Esophagus (tissue), 2 donors: ENCODE data around the gene FNDC11. TPM values are rescaled to one million over a fixed set of nuclear protein-coding genes. Genes with fewer than 3 reads are reported as not detected.
"Not testable (repeated sequence)": the region's sequence is repeated elsewhere in the genome, so short reads cannot be mapped to it uniquely, and the experiment has no call there.

Experiments used
- H3K27ac ChIP-seq, 2 donors: one replicate each; pipeline ENCODE4 v1.5.1; 2013; ENCODE audit warnings: low read depth in 2 of 2, mild to moderate bottlenecking in 2 of 2, inconsistent platforms in 1 of 2, low read length in 1 of 2, moderate library complexity in 1 of 2
- H3K27me3 ChIP-seq, 2 donors: one replicate each; pipeline ENCODE4 v1.6.1; 2013; ENCODE audit warnings: low read length in 2 of 2, control low read depth in 1 of 2, mild to moderate bottlenecking in 1 of 2; ENCODE audit not compliant: insufficient read depth in 2 of 2, control insufficient read depth in 1 of 2
- H3K36me3 ChIP-seq, 2 donors: one replicate each; pipeline ENCODE4 v1.6.1; 2013; ENCODE audit warnings: low read length in 1 of 2; ENCODE audit not compliant: control insufficient read depth in 2 of 2, insufficient read depth in 2 of 2
- H3K4me1 ChIP-seq, 2 donors: one replicate each; pipeline ENCODE4 v1.6.1; 2013; ENCODE audit warnings: low read length in 1 of 2; ENCODE audit not compliant: control insufficient read depth in 2 of 2, insufficient read depth in 2 of 2
- H3K4me3 ChIP-seq, 2 donors: one replicate each; pipeline ENCODE4 v1.5.1; 2013; ENCODE audit warnings: low read length in 2 of 2, mild to moderate bottlenecking in 2 of 2, low read depth in 1 of 2, moderate library complexity in 1 of 2
- H3K9me3 ChIP-seq, 2 donors: one replicate each; pipeline ENCODE4 v1.6.1; 2013; ENCODE audit warnings: mild to moderate bottlenecking in 2 of 2, low read depth in 1 of 2, low read length in 1 of 2, moderate library complexity in 1 of 2; ENCODE audit not compliant: control insufficient read depth in 2 of 2, insufficient read depth in 1 of 2
- WGBS, 2 donors: extraction: QIAGEN DNeasy Blood & Tissue Kit; methylation state at CpG; one replicate each; pipeline ENCODE4 v1.1.7; 2013; 5-methylcytosine and 5-hydroxymethylcytosine counted together
- polyA plus RNA-seq, 2 donors: library from polyadenylated mRNA; stranded (reverse); fragments of 200-250 nt; gene quantifications; one replicate each; pipeline ENCODE4 v1.2.3, GENCODE V29; 2013
- donor health status: healthy with polysubstance abuse.
- donor health status: Bipolar disorder and iron deficiency.

FNDC11 gene
- polyA plus RNA-seq, 2 donors, result 0.07 to 0.26 TPM

DNA sequence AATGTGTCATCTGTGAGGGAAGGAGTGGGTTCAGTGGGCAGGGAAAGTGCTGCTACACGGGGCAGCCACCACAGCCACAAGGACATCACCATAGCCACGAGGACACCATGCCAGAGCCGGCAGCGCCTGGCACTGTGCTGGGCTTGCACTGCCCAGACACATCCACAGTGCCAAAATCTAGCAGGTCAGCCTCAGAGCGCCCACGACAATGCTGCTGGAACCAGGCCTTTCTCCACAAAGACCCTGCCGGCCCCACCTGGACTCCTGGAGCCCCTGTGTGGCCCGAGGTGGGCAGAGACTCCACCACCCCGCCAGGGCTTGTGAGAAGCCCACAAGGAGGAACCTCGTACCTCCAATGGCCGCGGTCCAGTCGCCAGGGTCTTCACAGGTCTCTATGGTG is 38.7 kb downstream of the FNDC11 start:
- H3K4me1 ChIP-seq, result peaks cover 3% of the 10 kb centered on the region in 2 donors
- no peaks in the 10 kb centered on the region for H3K27me3 ChIP-seq
- WGBS, 2 donors, result 91 to 94% methylated on average over 13 of the region's 13 CpGs
- H3K4me3 ChIP-seq, result no peak overlapping the region
- no peaks in the 10 kb centered on the region for H3K9me3 ChIP-seq
- H3K36me3 ChIP-seq, result peaks cover 12 to 56% of the 10 kb centered on the region in 2 donors
- H3K27ac ChIP-seq, result no peak overlapping the region

DNA sequence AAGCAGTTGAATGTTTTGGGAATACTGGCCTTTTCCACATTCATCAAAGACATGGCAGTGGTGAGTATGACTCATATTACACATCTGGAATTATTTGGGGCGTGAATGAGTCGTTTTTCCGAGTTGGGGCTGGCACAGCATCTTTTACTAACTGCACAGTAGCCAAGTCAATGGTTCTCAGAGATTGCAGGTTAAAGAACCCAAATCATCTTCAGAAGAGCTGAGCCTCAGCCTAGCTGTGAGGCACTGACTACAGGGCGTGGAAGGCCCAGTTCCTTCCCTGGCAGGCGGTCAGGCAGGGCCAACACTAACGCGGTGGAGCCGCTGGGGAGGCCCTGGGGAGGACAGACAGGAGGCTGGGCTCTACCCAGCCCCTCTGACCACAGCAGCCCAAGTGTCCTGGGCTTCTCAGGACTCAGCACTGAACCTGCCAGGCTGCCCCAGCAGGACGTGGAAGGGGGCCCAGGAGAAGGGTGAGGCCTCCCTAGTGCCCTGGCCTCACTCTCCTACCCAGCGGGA is 40.1 kb downstream of the FNDC11 start:
- H3K36me3 ChIP-seq, result peaks cover 12 to 56% of the 10 kb centered on the region in 2 donors
- H3K9me3 ChIP-seq, result no peaks in the 10 kb centered on the region
- no peak overlapping the region for H3K4me3 ChIP-seq
- 54 to 59% methylated on average over 10 of the region's 10 CpGs for WGBS, 2 donors
- peak overlapping the region in 1 of 2 donors; percentile 43 for H3K27ac ChIP-seq
- H3K27me3 ChIP-seq, result no peaks in the 10 kb centered on the region
- H3K4me1 ChIP-seq, result peaks cover 3% of the 10 kb centered on the region in 2 donors

DNA sequence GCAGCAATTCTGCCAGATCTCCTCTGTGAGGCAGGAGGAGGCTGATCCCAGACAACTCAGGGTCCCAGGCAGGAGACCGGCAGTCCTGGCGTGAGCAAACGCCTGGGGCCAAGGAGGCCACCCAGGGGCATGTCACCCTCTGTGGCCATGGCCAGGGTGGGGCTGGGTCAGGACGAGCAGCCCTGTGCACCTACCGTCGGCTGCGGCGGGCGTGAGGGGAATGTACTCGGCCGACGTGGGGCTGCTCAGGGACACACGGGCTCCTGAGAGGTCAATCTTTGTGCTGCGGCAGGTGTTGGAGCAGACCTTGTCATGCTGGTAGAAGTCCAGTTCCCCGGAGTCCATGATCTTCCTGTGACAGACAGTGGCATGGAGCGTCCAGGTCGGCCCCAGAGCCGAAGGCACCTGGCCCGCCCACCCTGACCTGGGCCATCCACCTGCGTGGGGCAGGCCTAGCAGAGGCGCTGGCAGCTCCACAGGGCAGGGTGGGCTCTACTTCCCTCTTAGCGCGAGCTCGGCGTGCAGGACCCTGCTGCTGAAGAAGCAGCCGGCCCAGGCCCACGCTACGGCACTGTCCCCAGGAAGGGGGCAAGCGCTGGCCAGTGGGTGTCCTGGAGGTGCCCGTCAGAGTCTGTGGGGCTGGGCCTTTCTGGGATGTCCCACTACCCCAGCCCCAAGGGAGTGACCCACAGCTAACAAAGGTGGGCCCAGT is 41.6 kb downstream of the FNDC11 start:
- H3K4me3 ChIP-seq, result no peak overlapping the region
- H3K27ac ChIP-seq, result no peak overlapping the region
- 92 to 94% methylated on average over 25 to 30 of the region's 30 CpGs for WGBS, 2 donors
- H3K4me1 ChIP-seq, result peaks cover 3% of the 10 kb centered on the region in 2 donors
- no peaks in the 10 kb centered on the region for H3K27me3 ChIP-seq
- peaks cover 12 to 45% of the 10 kb centered on the region in 2 donors for H3K36me3 ChIP-seq
- H3K9me3 ChIP-seq, result no peaks in the 10 kb centered on the region

DNA sequence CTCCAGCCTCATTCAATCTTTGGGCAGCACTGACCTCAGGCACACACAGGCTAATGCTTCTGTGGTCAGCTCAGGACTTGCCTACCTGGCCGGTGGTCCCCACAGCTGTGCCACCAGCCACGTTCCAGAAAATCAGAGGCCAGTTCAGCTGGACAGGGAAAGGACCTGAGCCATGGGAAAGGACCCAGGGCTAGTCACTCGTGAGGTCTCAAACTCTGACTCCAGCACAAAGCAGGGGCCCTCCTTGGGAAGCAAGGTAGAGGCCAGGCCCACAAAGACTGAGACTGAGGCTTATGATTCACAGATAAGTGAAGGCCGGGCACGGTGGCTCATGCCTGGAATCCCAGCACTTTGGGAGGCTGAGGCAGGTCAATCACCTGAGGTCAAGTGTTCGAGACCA is 42.5 kb downstream of the FNDC11 start:
- peaks cover 3% of the 10 kb centered on the region in 2 donors for H3K4me1 ChIP-seq
- WGBS, 2 donors, result 92 to 93% methylated on average over 6 of the region's 6 CpGs
- no peaks in the 10 kb centered on the region for H3K27me3 ChIP-seq
- no peaks in the 10 kb centered on the region for H3K9me3 ChIP-seq
- no peak overlapping the region for H3K27ac ChIP-seq
- H3K36me3 ChIP-seq, result peaks cover 12 to 37% of the 10 kb centered on the region in 2 donors
- no peak overlapping the region for H3K4me3 ChIP-seq

DNA sequence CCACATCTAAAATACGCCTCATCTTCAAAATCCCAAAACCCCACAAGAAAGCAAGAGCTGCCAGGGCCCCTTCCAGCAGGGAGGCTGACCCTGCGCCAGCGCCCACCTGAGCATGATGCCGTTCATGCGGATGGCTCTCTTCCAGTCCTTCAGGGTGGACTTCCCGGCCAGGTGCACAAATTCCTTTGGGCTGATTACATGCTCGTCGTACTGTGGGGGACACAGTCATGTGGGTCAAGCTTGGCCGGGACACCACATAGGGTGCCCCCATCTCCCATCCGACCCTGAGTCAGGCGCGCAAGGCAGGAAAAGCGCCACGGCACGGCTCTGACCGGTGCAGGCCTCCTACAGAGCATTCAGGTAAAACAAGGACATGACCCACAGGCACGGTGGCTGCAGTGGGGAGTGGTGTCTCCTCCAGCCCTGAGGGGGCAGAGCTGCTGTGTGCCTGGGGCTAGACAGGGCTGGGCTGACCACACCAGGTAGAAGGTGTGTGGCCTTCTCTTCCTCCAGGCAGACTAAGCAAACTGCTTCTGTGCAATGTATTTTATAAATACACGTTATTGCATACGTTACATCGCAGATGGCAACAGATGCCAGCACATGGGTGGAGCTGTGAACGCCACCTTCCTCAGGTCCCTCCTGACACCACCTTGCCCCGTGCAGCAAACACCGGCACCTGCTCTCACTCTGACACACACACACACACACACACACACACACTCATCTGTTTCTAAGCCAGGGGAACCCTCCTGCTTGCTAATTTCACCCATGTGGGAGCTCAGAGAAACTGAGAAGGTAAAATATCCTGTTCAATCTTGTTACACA is 43.9 kb downstream of the FNDC11 start:
- Histone ChIP-seq H3K9me3 (no peaks in the 10 kb centered on the region), H3K27ac (no peak overlapping the region), H3K4me1 (peaks cover 3% of the 10 kb centered on the region in 2 donors), H3K27me3 (no peaks in the 10 kb centered on the region), H3K36me3 (peaks cover 7 to 32% of the 10 kb centered on the region in 2 donors), H3K4me3 (no peak overlapping the region)
- 88 to 90% methylated on average over 23 of the region's 23 CpGs for WGBS, 2 donors

DNA sequence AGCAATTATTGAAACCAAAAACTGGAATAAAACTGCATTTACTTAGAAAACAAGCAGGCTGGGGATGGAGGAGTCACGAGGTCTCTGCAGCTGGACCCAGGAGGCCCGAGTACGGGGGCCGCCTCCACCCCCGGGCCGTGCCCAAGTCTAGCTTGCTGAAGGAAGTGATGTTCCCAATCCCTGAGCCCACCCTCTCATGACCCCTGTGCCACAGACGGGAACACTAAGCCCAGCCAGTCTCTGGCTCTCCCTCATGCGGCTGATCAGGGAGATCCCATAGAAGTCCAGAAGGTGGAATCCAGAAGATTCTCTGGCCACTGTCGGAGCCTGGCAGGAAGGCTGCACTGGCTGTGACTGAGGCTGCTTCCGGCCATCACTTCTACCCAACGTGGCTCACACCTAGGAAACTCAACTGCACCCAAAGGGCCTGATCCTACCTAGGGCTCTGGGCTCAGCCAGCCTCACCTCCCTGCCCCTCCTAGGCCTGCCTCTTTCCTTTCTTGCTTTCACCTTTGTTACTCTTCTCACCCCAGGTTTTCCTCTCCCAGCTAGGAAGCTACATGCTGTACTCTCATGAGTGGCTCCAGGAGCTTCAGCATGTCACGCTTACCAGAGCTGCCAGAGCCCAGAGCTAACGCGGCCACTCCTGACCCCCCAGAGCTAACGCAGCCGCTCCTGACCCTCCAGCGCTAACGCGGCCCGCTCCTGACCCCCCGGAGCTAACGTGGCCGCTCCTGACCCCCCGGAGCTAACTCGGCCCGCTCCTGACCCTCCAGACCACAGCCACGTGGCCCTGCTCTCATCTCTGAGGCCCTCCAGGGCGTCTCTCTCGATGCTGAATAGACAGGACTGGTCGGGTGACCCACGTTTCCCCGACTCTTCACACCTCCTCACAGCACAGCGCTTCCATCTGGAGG is 44.8 kb downstream of the FNDC11 start:
- H3K9me3 ChIP-seq, result no peaks in the 10 kb centered on the region
- 87 to 92% methylated on average over 32 to 33 of the region's 33 CpGs for whole genome bisulfite sequencing, 2 donors
- H3K4me3 ChIP-seq, result no peak overlapping the region
- peaks cover 3% of the 10 kb centered on the region in 2 donors for H3K4me1 ChIP-seq
- no peak overlapping the region for H3K27ac ChIP-seq
- H3K27me3 ChIP-seq, result no peaks in the 10 kb centered on the region
- peaks cover 7 to 26% of the 10 kb centered on the region in 2 donors for H3K36me3 ChIP-seq

DNA sequence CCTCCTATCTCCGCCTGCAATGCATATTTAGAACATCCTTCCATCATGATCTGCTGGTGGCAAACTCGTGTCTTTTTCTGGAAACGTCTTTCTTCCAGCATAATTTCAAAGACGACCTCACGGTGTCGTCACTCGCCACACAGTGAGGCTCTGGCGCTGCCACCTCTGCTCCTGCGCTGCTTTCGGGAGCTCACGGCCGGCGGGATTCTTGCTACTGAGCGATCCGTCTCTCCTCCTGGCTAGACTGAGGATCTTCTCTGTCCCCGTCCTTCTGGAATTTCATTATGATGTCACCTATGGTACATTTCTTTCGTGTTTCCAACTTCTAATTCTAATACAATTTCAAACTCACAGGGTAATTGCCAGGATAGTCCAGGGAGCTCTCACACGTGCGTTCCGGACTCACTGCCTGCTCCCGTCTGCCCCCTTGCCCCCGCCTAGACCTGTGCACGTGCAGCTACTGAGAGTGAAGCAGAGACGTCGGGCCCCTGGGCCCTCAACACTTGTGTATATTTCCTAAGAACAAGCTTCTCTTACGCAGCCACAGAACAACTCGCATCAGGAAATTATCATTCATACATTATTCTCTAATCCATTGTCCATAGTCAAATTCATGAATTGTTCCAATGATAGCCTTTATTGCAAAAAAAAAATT is 45.6 kb downstream of the FNDC11 start:
- WGBS, 2 donors, result 95 to 96% methylated on average over 27 of the region's 27 CpGs
- peaks cover 11 to 29% of the 10 kb centered on the region in 2 donors for H3K36me3 ChIP-seq

DNA sequence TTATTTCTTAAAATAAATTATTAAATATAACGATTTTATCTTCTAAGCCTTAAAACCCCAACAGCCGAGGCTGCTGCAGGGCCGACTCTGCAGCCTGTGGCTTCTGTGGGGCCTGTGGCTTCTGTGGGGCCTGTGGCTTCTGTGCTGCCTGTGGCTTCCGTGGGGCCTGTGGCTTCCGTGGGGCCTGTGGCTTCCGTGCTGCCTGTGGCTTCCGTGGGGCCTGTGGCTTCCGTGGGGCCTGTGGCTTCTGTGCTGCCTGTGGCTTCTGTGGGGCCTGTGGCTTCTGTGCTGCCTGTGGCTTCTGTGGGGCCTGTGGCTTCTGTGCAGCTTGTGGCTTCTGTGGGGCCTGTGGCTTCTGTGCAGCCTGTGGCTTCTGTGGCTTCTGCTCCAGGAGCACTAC is 47.7 kb downstream of the FNDC11 start:
- not testable (repeated sequence) for H3K9me3 ChIP-seq, H3K4me1 ChIP-seq, H3K27ac ChIP-seq, H3K27me3 ChIP-seq, H3K4me3 ChIP-seq
- peaks cover 10 to 24% of the 10 kb centered on the region in 2 donors for H3K36me3 ChIP-seq
- 78 to 79% methylated on average over 8 of the region's 8 CpGs for WGBS, 2 donors

More for the DNA sequence above, 45.6 kb downstream of the FNDC11 start:
- H3K27ac ChIP-seq, result no peak overlapping the region
- H3K4me3 ChIP-seq, result no peak overlapping the region
- no peaks in the 10 kb centered on the region for H3K4me1 ChIP-seq
- no peaks in the 10 kb centered on the region for H3K9me3 ChIP-seq
- no peaks in the 10 kb centered on the region for H3K27me3 ChIP-seq
